ENCODE results near the gene OPA1. TPM values are rescaled to one million over a fixed set of nuclear protein-coding genes. Genes with fewer than 3 reads are reported as not detected.

Gene OPA1
- total RNA-seq, 1 experiment from 2014 or later = 88.0 TPM

GRCh38 chr3:193742628-193743027, 149.6 kb downstream of the OPA1 start:
- Histone ChIP-seq H3K4me1 (no peaks in the 10 kb centered on the region), H3K27ac (no peak overlapping the region), H3K27me3 (no peaks in the 10 kb centered on the region; the same call in 1 of the 2 replicates), H3K9me3 (replicated peaks) (no peaks in the 10 kb centered on the region), H3K4me3 (no peak overlapping the region), H3K36me3 (no peaks in the 10 kb centered on the region)
- no peak for DNase-seq

GRCh38 chr3:193743702-193744047, 150.7 kb downstream of the OPA1 start:
- Histone ChIP-seq H3K27ac (no peak overlapping the region), H3K36me3 (no peaks in the 10 kb centered on the region), H3K4me1 (no peaks in the 10 kb centered on the region), H3K4me3 (no peak overlapping the region), H3K27me3 (no peaks in the 10 kb centered on the region; the same call in 1 of the 2 replicates), H3K9me3 (replicated peaks) (no peaks in the 10 kb centered on the region)
- DNase-seq = no peak

DNA sequence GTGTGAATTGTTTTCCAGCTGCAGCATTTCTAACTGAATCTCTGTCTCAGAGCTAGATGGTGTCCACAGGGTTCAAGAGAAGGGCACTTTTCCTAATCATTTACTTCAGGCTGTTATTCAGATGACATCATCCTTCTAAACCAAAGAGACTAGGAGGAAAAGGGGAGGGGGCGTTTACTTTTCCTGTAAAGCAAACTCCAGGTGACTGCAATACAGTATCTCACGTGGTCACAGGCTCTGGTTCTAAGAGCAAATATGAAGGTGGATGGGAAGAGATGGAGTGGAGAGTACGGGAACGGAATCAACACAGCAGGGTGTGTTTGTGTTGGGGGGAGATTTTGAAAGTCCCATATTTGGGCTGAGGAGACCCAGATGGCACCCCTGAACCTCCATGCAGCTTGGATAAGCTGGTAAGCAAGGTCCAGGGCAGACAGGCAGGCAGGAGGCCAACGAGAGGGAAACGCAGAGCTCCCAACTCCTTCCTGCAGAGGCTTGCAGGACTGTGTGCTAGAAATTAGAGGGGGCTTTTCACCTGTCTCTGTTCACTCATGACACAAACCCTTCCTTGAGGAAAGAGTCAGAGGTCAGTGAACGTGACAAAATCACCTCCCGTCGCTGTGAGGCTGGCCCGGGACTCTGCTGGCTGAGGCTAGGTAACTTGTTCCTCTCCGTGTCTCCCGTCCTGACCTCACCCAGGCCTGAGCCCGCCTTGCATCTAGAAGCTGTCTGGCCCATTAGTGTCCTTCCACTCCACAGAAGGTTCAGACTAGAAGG, 151.2 kb downstream of the OPA1 start:
- Histone ChIP-seq H3K36me3 (no peaks in the 10 kb centered on the region), H3K4me1 (no peaks in the 10 kb centered on the region), H3K27me3 (no peaks in the 10 kb centered on the region; the same call in 1 of the 2 replicates), H3K9me3 (replicated peaks) (no peaks in the 10 kb centered on the region), H3K4me3 (no peak overlapping the region), H3K27ac (no peak overlapping the region)
- no peak for DNase-seq

- Histone ChIP-seq H3K9me3 (replicated peaks) (no peaks in the 10 kb centered on the region), H3K4me1 (no peaks in the 10 kb centered on the region), H3K27ac (no peak overlapping the region), H3K4me3 (no peak overlapping the region), H3K27me3 (no peaks in the 10 kb centered on the region; the same call in 1 of the 2 replicates), H3K36me3 (no peaks in the 10 kb centered on the region)
- no peak for DNase-seq
Measured at GRCh38 chr3:193744822-193745684, 152.0 kb downstream of the OPA1 start.

DNA sequence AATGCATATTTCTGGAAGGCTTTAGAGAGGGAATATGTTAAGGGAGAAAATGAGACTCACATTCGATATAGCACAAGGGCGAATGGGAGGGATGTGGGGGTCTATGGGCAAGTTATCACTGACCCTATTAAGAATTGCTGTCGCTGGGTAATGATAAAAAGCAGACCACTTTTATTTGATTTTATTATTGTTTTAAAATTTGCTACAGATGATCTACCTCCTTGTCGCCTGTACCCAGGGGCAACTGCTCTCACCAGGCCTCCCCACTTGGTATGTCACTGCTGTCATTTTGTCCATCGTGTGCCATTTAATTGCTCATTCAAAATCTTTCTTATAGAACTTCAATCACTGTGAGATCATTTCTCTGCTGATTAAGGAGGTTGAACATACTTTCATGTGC, 153.8 kb downstream of the OPA1 start:
- H3K36me3 ChIP-seq = no peaks in the 10 kb centered on the region
- no peak for DNase-seq
- H3K4me1 ChIP-seq = no peaks in the 10 kb centered on the region
- no peaks in the 10 kb centered on the region; the same call in 1 of the 2 replicates for H3K27me3 ChIP-seq
- no peaks in the 10 kb centered on the region for H3K9me3 ChIP-seq (replicated peaks)
- H3K4me3 ChIP-seq = no peak overlapping the region
- H3K27ac ChIP-seq = no peak overlapping the region

Other genes starting within 250 kb of the OPA1 start
- gene ATP13A5, start 214.5 kb upstream of the OPA1 start, total RNA-seq (2014; rRNA removed; shearing (Covaris generic)) = 0.03 and 0.06 TPM in 2 replicates
- gene ATP13A4, start 38.3 kb upstream of the OPA1 start, total RNA-seq (2014; rRNA removed; shearing (Covaris generic)) = 0.18 and 0.49 TPM in 2 replicates

All from SJCRH30 (cell line).